Right hindlimb (tissue), 1 donor: ENCODE measurements around the gene OGG1.

ENCODE experiments used
- DNase-seq: peaks from one replicate; pipeline ENCODE4 v3.0.0-alpha.2; 2018

OGG1 gene

GRCh38 chr3:9749645-9750555 is at the start of gene OGG1:
Gene OGG1 (plus strand): TSS chr3:9749952. CDS start chr3:9750287, 335 bp downstream.
- DNase-seq, result peak; percentile 98

GRCh38 chr3:9700536-9700935 is 49.2 kb upstream of the OGG1 start:
- DNase-seq, result no peak

DNA sequence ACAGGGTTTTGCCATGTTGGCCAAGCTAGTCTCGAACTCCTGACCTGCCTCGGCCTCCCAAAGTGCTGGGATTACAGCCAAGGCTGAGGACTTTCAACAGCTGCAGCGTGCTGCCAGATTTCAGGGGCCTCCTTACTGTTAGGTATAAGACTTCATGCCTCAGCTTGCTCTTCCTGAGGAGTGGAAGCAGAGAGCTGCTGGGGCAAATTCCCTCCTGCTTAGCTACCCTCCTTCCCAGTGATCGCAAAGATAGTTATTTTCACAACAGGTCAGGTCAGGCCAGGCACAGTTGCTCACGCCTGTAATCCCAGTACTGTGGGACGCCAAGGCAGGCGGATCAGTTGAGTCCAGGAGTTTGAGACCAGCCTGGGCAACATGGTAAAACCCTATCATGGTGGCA is 48.7 kb upstream of the OGG1 start:
- DNase-seq, result no peak

- no peak for DNase-seq
Observed at GRCh38 chr3:9701711-9702110, 48.0 kb upstream of the OGG1 start.

- no peak for DNase-seq
Observed at GRCh38 chr3:9703240-9703639, 46.5 kb upstream of the OGG1 start.

DNA sequence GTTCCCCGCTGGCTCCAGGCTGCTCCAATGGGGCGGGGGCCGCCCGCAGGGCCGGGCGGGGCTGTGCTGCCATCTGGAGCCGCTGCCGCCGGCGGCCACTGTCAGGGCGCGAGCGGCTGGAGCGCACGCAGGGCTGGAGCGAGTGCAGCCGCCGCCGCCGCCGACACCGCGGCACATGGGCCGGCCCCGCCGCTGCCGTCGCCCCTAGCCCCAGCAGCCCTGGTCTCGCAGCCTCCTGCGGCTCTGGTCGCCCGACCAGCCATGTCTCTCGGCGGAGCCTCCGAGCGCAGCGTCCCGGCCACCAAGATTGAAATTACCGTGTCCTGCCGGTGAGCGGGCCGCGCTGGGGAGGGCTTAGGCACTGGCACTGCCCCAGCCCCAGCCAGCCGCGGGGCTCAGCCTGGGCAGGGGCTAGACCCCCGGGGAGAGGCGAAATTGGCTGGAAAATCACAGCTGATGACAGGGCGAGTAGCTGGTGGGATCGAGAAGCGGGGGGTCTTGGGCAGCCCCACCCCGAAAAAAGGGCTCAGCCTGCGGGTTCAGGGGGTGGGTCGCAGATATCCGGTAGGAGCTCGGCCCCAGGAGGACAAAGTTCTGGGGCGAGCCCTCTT is 45.9 kb upstream of the OGG1 start, which contains the start of gene CPNE9:
Gene CPNE9 (plus strand): TSS at position 98 of the 611 bp plus-strand sequence. CDS start 164 bp downstream, at position 262.
- DNase-seq, result no peak

- peak; percentile 60 for DNase-seq
Observed at GRCh38 chr3:9704347-9705322, 45.1 kb upstream of the OGG1 start.

GRCh38 chr3:9710174-9710739 is 39.5 kb upstream of the OGG1 start:
- no peak for DNase-seq

GRCh38 chr3:9712415-9712814 is 37.3 kb upstream of the OGG1 start:
- DNase-seq, result no peak

DNA sequence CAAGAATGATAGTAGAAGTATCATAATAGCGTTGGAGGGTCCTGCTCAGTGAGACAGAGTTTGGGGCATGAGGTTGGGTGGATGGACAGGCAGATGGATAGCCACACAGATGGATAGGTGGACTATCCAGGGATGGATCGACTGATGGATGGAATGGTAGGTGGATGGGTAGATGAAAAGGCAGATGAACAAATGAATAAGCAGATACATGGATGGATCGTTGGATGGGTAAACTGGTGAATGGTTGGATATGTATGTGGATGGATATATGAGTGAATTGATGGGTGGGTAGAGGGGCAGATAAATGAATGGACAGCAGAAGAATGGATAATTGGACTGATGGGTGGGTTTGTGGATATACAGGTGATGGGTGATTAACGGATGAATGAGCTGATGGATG is 36.6 kb upstream of the OGG1 start:
- no peak for DNase-seq

GRCh38 chr3:9715136-9715535 is 34.6 kb upstream of the OGG1 start:
- no peak for DNase-seq

DNA sequence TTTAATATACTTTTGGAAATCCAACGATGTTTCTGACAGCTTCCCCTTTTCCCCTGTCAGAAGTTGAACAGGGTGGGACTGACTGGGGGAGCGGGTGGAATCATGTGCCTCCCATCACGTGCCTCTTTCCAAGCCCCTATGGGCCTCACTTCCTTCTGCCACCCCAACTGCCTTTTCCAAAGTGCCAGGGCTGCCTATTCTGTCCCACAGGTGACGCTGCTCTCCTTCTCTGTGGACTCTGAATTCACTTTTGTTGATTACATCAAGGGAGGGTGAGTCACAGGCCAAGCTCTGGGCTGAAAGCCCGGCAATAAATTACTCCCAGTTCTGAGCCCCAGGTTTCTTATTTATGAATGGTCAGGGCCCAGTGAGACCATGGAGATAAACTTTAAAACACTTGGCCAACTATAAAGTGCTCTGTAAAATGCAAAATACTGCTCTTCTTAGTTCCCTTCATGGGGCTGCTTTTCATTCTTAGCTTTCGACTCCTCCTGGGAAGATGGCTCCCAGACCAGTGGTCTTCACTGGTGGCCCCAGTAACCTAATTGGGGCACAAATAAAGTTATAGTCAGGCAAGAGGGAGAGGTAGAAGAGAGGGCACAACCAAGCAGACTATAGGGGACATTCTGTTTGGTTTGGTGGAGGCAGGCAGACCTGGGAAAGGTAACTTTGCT is 33.9 kb upstream of the OGG1 start:
- DNase-seq, result peak; percentile 56

DNA sequence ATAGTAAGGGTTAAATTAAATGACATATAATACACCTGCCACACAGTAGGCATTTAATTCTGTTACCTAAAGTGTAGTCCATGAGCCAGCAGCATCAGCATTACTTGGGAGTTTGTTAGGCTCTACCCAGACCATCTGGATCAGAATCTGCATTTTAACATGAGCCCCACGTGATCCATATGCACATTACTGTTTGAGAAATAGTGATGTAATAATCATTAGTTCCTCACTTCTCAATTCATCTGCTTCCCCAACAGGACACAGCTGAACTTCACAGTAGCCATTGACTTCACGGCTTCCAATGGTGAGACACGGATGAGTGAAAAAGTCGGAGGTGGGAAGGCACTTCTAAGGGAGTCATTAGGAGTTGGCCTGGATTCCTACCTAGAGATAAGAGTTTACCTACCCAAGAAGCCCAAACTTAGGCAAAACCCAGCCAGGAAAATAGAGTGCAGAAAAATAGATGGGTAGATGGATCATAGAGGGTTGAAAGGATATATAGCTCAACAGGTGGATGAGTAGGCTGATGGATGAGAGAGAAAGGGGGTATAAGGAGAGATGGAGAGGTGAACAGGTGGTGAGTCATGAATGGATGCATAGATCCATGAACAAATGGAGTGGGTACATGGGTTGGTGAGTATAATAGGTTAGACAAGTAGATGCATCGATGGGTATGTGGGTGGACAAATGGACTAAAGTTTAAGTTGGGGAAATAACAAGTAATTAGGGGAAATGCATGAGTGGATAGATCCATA is 32.8 kb upstream of the OGG1 start:
- no peak for DNase-seq

GRCh38 chr3:9717563-9717962 is 32.2 kb upstream of the OGG1 start:
- DNase-seq, result no peak

- no peak for DNase-seq
Observed at GRCh38 chr3:9718118-9718517, 31.6 kb upstream of the OGG1 start.

- no peak for DNase-seq
Observed at GRCh38 chr3:9721015-9721699, 28.6 kb upstream of the OGG1 start.

- no peak for DNase-seq
Observed at GRCh38 chr3:9721700-9722060, 28.1 kb upstream of the OGG1 start.

GRCh38 chr3:9725775-9726515 is 23.8 kb upstream of the OGG1 start:
- no peak for DNase-seq

GRCh38 chr3:9727041-9727595 is 22.6 kb upstream of the OGG1 start:
- DNase-seq, result no peak

DNA sequence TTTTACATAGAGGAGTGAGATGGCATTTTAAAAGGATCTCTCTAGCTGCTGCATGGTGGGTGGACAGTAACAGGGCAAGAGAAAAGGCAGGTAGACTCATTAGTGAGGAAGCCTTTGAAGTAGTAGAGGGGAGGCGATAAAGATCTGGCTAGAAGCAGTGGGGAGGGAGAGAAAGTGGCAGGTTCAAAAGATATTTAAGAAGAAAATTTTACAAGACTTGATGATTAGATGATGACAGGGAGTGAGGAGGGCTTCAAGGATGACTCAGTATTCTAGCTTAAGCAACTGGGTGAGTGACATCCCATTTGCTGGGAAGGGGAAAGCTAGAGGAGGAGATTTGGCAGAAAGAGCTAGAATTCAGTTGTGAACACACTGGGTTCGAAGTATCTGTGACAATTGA is 22.0 kb upstream of the OGG1 start:
- DNase-seq, result no peak
